Effector memory CD4-positive, alpha-beta T cell (primary cell): Measurements from ENCODE around the gene SCEL.

Experiments
- DNase-seq, 3 donors: peaks; one replicate each; pipeline ENCODE4 v3.0.0-alpha.2; 2020
- H3K27ac ChIP-seq: 2 replicates; pipeline ENCODE4 v1.7.0; 2013; ENCODE audit warnings: mild to moderate bottlenecking, low read length, moderate library complexity; ENCODE audit not compliant: insufficient read depth, poor library complexity, severe bottlenecking
- H3K27me3 ChIP-seq: replicated peaks from 2 replicates; pipeline ENCODE4 v1.7.0; 2013; ENCODE audit warnings: mild to moderate bottlenecking, low read length; ENCODE audit not compliant: insufficient read depth, control insufficient read depth, poor library complexity, severe bottlenecking
- H3K36me3 ChIP-seq: 2 replicates; pipeline ENCODE4 v1.7.0; 2013; ENCODE audit warnings: mild to moderate bottlenecking, low read length, moderate library complexity; ENCODE audit not compliant: control insufficient read depth, insufficient read depth
- H3K4me1 ChIP-seq: 2 replicates; pipeline ENCODE4 v1.7.0; 2013; ENCODE audit warnings: low read length, mild to moderate bottlenecking; ENCODE audit not compliant: control insufficient read depth, insufficient read depth, poor library complexity, severe bottlenecking
- H3K4me3 ChIP-seq: 2 replicates; pipeline ENCODE4 v1.7.0; 2013; ENCODE audit warnings: low read length, low read depth, mild to moderate bottlenecking; ENCODE audit not compliant: insufficient read depth, poor library complexity, severe bottlenecking
- H3K9me3 ChIP-seq: 2 replicates; pipeline ENCODE4 v1.7.0; 2013; ENCODE audit warnings: mild to moderate bottlenecking, low read length, moderate library complexity; ENCODE audit not compliant: control insufficient read depth

The SCEL gene

GRCh38 chr13:77554069-77554468, 18.6 kb downstream of the SCEL start:
- Histone ChIP-seq H3K36me3 (no peaks in the 10 kb centered on the region), H3K27ac (no peak overlapping the region), H3K4me3 (no peak overlapping the region), H3K27me3 (no peaks in the 10 kb centered on the region), H3K4me1 (no peaks in the 10 kb centered on the region), H3K9me3 (no peaks in the 10 kb centered on the region)
- DNase-seq: no peak

- Histone ChIP-seq H3K27ac (no peak overlapping the region), H3K36me3 (no peaks in the 10 kb centered on the region), H3K4me1 (no peaks in the 10 kb centered on the region), H3K27me3 (no peaks in the 10 kb centered on the region), H3K9me3 (no peaks in the 10 kb centered on the region), H3K4me3 (no peak overlapping the region)
- no peak for DNase-seq
Observed at GRCh38 chr13:77555246-77555645, 19.7 kb downstream of the SCEL start.

DNA sequence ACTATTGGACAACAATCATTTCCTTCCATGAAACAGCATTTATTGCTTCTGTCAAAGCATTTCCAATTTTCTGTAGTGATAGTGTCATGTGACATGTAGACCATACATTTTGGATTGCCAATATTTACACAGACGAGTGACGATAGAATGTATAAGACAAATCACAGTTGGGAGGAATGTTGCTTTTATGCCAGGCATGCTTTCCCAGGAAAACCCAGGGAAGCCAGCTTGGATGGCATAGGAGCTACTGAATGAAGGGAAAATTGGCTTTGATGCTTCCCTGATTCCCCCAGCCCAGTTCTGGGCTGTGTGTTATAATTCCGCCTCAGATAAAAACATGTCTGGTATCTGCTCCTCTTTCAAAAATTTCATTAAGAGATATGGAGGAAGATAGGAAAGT, 22.5 kb downstream of the SCEL start:
- no peaks in the 10 kb centered on the region for H3K36me3 ChIP-seq
- no peak overlapping the region for H3K4me3 ChIP-seq
- H3K9me3 ChIP-seq: no peaks in the 10 kb centered on the region
- H3K27ac ChIP-seq: no peak overlapping the region
- DNase-seq: no peak
- H3K27me3 ChIP-seq: no peaks in the 10 kb centered on the region
- H3K4me1 ChIP-seq: no peaks in the 10 kb centered on the region

GRCh38 chr13:77563111-77563510, 27.6 kb downstream of the SCEL start:
- no peak for DNase-seq
- H3K27ac ChIP-seq: no peak overlapping the region
- no peaks in the 10 kb centered on the region for H3K9me3 ChIP-seq
- no peaks in the 10 kb centered on the region for H3K4me1 ChIP-seq
- H3K4me3 ChIP-seq: no peak overlapping the region
- H3K36me3 ChIP-seq: no peaks in the 10 kb centered on the region
- no peaks in the 10 kb centered on the region for H3K27me3 ChIP-seq

GRCh38 chr13:77565635-77566034, 30.1 kb downstream of the SCEL start:
- no peaks in the 10 kb centered on the region for H3K9me3 ChIP-seq
- no peak for DNase-seq
- no peaks in the 10 kb centered on the region for H3K27me3 ChIP-seq
- no peaks in the 10 kb centered on the region for H3K4me1 ChIP-seq
- H3K27ac ChIP-seq: no peak overlapping the region
- no peaks in the 10 kb centered on the region for H3K36me3 ChIP-seq
- H3K4me3 ChIP-seq: no peak overlapping the region

DNA sequence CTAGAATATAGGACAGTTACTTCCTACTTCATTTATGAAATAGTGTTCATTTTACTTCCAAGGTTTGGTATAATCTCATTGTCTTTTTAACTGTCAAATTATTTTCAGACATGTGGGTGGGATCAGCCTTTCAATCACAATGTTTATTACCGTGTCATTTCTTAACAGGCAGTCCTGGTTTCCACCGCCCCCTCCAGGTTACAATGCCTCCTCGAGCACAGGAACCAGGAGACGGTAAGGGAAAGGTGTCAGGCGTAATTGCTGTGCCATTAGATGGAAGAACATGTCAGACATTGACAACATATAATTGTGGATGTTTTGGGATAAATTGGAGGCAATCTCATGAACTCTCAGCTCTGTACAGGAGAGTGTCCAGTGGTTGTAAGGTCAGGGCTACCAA, 36.5 kb downstream of the SCEL start:
- no peaks in the 10 kb centered on the region for H3K9me3 ChIP-seq
- H3K36me3 ChIP-seq: no peaks in the 10 kb centered on the region
- no peaks in the 10 kb centered on the region for H3K4me1 ChIP-seq
- H3K27ac ChIP-seq: no peak overlapping the region
- DNase-seq: no peak
- H3K27me3 ChIP-seq: no peaks in the 10 kb centered on the region
- no peak overlapping the region for H3K4me3 ChIP-seq

GRCh38 chr13:77574096-77574495, 38.6 kb downstream of the SCEL start:
- no peak for DNase-seq
- no peak overlapping the region for H3K27ac ChIP-seq
- no peaks in the 10 kb centered on the region for H3K9me3 ChIP-seq
- H3K4me3 ChIP-seq: no peak overlapping the region
- H3K36me3 ChIP-seq: no peaks in the 10 kb centered on the region
- no peaks in the 10 kb centered on the region for H3K27me3 ChIP-seq
- H3K4me1 ChIP-seq: no peaks in the 10 kb centered on the region

DNA sequence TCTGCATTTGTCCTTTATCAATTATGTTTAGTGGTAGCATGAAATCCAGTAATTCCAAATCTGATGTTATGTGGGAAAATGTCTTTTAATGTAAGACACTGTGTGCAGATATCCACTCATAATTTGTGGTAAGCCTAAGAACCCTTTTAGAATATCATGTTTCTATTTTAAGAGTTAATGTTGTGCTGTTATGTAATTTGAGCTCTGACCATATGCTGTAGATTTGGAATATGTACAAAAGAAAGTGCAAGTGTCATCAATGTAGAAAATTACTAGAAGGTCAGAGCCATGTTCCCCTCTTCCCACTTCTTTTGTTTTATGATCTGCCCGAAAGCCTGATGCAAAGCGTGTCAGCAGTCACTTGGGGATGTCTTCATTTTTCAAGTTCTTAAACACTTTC, 44.5 kb downstream of the SCEL start:
- H3K27ac ChIP-seq: no peak overlapping the region
- no peak for DNase-seq

DNA sequence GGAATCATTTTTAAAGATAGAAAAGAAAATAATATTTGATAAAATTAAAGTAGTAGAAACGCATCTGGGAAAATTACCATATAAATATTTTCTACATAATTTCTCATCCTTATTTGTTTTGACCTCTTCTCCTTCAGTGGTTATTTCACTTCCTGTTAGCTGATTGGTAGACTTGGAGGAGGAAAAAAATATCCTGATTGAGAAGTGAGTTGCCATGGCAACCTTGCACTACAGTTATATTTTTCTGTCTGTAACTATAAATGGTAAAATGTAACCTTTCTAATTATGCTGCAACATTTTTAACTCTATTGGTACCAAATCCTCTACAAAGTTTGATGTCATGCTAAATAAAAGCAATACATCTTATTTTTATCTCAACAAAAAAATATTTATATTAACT, 45.2 kb downstream of the SCEL start:
- Histone ChIP-seq H3K4me3 (no peak overlapping the region), H3K9me3 (no peaks in the 10 kb centered on the region), H3K4me1 (no peaks in the 10 kb centered on the region), H3K36me3 (no peaks in the 10 kb centered on the region), H3K27me3 (no peaks in the 10 kb centered on the region), H3K27ac (no peak overlapping the region)
- DNase-seq: no peak

More for the DNA sequence above, 44.5 kb downstream of the SCEL start:
- Histone ChIP-seq H3K36me3 (no peaks in the 10 kb centered on the region), H3K27me3 (no peaks in the 10 kb centered on the region), H3K4me1 (no peaks in the 10 kb centered on the region), H3K9me3 (no peaks in the 10 kb centered on the region), H3K4me3 (no peak overlapping the region)

- peaks cover 3% of the 10 kb centered on the region for H3K9me3 ChIP-seq
- DNase-seq: no peak
- no peak overlapping the region for H3K4me3 ChIP-seq
- no peaks in the 10 kb centered on the region for H3K4me1 ChIP-seq
- no peaks in the 10 kb centered on the region for H3K36me3 ChIP-seq
- H3K27ac ChIP-seq: no peak overlapping the region
- H3K27me3 ChIP-seq: no peaks in the 10 kb centered on the region
Observed at GRCh38 chr13:77583581-77583980, 48.1 kb downstream of the SCEL start.

DNA sequence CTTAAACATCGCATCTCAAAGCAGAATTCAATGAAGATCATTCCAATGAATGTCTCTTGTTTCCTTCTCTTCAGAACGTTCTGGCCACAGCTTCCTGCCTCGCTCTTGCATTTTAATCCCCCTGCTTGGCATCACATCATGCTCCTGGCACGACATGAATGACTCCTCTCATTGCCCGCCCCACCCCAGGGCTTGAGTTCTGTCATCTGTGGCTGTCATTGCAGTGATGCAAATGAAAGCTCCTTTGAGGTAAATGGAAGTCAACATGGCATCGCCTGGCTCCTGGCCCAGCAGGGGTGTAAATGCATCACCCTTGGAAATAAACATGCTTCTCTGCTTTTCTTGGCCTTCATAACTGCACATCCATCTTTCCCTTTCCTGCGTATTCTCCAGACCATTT, 48.6 kb downstream of the SCEL start:
- no peaks in the 10 kb centered on the region for H3K27me3 ChIP-seq
- H3K27ac ChIP-seq: no peak overlapping the region
- H3K4me1 ChIP-seq: no peaks in the 10 kb centered on the region
- peaks cover 3% of the 10 kb centered on the region for H3K9me3 ChIP-seq
- no peaks in the 10 kb centered on the region for H3K36me3 ChIP-seq
- DNase-seq: no peak
- H3K4me3 ChIP-seq: no peak overlapping the region
